PC-9 (cell line): ENCODE measurements around the gene LDLRAD3. TPM values are rescaled to one million over a fixed set of nuclear protein-coding genes. Genes with fewer than 3 reads are reported as not detected.

Experiments
- BruUV-seq: library from RNA; stranded (reverse); fragments of 400-500 nt; replicated peaks from 2 replicates; lab custom pipeline; 2021; lab: Mats Ljungman, UMichigan
- CTCF ChIA-PET: fragments of 300-600 bp; sonication (Branson Sonifier 250); formaldehyde crosslinking; loops from one replicate; lab custom pipeline; 2022; ENCODE audit warnings: antibody characterized with exemption; lab: Charles Lee
- POLR2A ChIA-PET: fragments of 300-600 bp; sonication (Branson Sonifier 250); formaldehyde crosslinking; loops from one replicate; lab custom pipeline; 2022; ENCODE audit warnings: antibody characterized with exemption; ENCODE audit not compliant: unreplicated experiment; lab: Charles Lee
- DNase-seq, 2 experiments: peaks; one replicate each; pipeline versions ENCODE4 v3.0.0 to v3.0.0-alpha.2; 2015 to 2022; ENCODE audit warnings: mixed read lengths in 1 of 2
- H2AFZ ChIP-seq: fragments of 200-600 bp; sonication (generic); 2 replicates; pipeline ENCODE4 v1.8.1; 2017; ENCODE audit warnings: antibody characterized with exemption
- H3F3A ChIP-seq: fragments of 200-600 bp; sonication (generic); 2 replicates; pipeline ENCODE4 v1.8.1; 2017; ENCODE audit warnings: antibody characterized with exemption, mild to moderate bottlenecking, low read depth; ENCODE audit not compliant: insufficient read depth
- H3K27ac ChIP-seq: fragments of 200-600 bp; sonication (generic); 2 replicates; pipeline ENCODE4 v1.6.1; 2016; ENCODE audit warnings: mixed run types
- H3K27me3 ChIP-seq: fragments of 200-600 bp; sonication (generic); 2 replicates; pipeline ENCODE4 v1.6.1; 2016; ENCODE audit warnings: low read depth, mixed run types; ENCODE audit not compliant: insufficient read depth
- H3K36me3 ChIP-seq: fragments of 200-600 bp; sonication (generic); 2 replicates; pipeline ENCODE4 v1.6.1; 2016; ENCODE audit warnings: low read depth, mixed run types
- H3K4me1 ChIP-seq: fragments of 200-600 bp; sonication (generic); replicated peaks from 2 replicates; pipeline ENCODE4 v1.6.1; 2016; ENCODE audit warnings: mixed run types; ENCODE audit not compliant: insufficient read depth
- H3K4me2 ChIP-seq: fragments of 200-600 bp; sonication (generic); 2 replicates; pipeline ENCODE4 v1.6.1; 2017; ENCODE audit warnings: mixed run types
- H3K4me3 ChIP-seq: fragments of 200-600 bp; sonication (generic); 2 replicates; pipeline ENCODE4 v1.6.1; 2016; ENCODE audit warnings: mixed run types
- H3K79me2 ChIP-seq: fragments of 200-600 bp; sonication (generic); 2 replicates; pipeline ENCODE4 v1.6.1; 2017; ENCODE audit warnings: low read depth, mixed run types
- H3K9me2 ChIP-seq: fragments of 200-600 bp; sonication (generic); 2 replicates; pipeline ENCODE4 v1.8.1; 2017; ENCODE audit warnings: mild to moderate bottlenecking; ENCODE audit not compliant: insufficient read depth
- H3K9me3 ChIP-seq: fragments of 200-600 bp; sonication (generic); 2 replicates; pipeline ENCODE4 v1.8.1; 2016; ENCODE audit warnings: low read depth; ENCODE audit not compliant: insufficient read depth
- H4K20me1 ChIP-seq: fragments of 200-600 bp; sonication (generic); 2 replicates; pipeline ENCODE4 v1.8.1; 2017; ENCODE audit not compliant: insufficient read depth
- CTCF ChIP-seq: fragments of 200-600 bp; sonication (generic); conservative IDR thresholded peaks from 2 replicates; pipeline ENCODE4 v1.6.1; 2017; ENCODE audit warnings: mixed run types, antibody characterized with exemption, mild to moderate bottlenecking, moderate library complexity
- EZH2 ChIP-seq: fragments of 200-600 bp; sonication (generic); IDR thresholded peaks from 2 replicates; pipeline ENCODE4 v1.8.0; 2017; ENCODE audit warnings: antibody characterized with exemption, low read depth
- intact Hi-C: fragments of 100-400 bp; cut with micrococcal nuclease; formaldehyde crosslinking; loops from one replicate; pipeline ENCODE4 v1.10.0; 2022; ENCODE audit not compliant: unreplicated experiment
- total RNA-seq: library from RNA; stranded (reverse); gene quantifications from 2 replicates; pipeline ENCODE4 v1.2.3, GENCODE V29; 2021

The LDLRAD3 gene
- total RNA-seq, 1 experiment from 2014 or later = 15.9 TPM

DNA sequence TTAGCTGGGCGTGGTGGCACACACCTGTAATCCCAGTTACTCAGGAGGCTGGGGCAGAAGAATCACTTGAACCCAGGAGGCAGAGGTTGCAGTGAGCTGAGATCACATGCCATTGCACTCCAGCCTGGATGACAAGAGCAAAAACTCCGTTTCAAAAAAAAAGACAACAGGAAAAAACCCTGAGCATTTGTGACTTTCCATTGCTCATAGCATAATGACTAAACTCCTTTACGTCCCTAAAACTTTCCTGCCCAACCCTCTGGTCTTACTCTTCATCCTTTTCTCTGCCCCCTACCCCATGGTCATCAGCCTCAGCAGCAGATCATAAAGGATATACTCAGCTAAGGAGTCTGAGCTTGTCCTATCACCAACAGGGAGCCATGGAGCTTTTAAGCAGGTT lies 6.8 kb upstream of the LDLRAD3 start:
- no peak for TF ChIP-seq CTCF
- TF ChIP-seq EZH2 = no peak
- no peaks in the 10 kb centered on the region for H3K9me2 ChIP-seq
- no peak for DNase-seq
- H3K4me1 ChIP-seq = peaks cover 16% of the 10 kb centered on the region
- H3K36me3 ChIP-seq = no peaks in the 10 kb centered on the region
- H4K20me1 ChIP-seq = no peaks in the 10 kb centered on the region
- POLR2A ChIA-PET = interaction anchor here (0.7 kb wide), 1 partner anchor 1970 kb away, joined by 7 read pairs; no protein-coding TSS in a partner anchor
- no peak overlapping the region for H3K4me3 ChIP-seq
- H3F3A ChIP-seq = peaks cover 14% of the 10 kb centered on the region
- CTCF ChIA-PET = no interaction called here
- BruUV-seq = no TSS peak
- H3K4me2 ChIP-seq = no peak overlapping the region
- no peaks in the 10 kb centered on the region for H3K79me2 ChIP-seq
- H3K27me3 ChIP-seq = no peaks in the 10 kb centered on the region
- no peak overlapping the region for H2AFZ ChIP-seq
- H3K9me3 ChIP-seq = no peaks in the 10 kb centered on the region
- no peak overlapping the region for H3K27ac ChIP-seq
- intact Hi-C loops = no loop called here

DNA sequence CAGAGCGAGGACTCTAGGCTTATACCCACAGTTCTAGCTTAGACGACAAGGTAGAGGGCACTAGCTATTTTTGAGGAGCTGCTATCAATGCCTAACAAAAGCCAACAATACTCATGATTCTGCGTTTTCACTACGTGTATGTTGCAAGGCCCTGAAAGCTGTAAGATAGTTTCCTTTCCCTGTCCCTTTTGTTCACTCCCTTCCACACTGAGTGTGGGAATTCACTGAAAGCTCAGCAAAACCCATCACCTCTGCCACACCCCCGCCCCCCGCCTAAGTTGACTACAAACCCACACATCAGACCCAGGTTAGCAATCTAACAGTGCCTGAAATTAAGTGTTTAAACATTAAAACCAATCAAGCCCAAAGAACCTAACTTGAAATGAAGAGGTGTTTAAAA lies 6.2 kb upstream of the LDLRAD3 start:
- ChIA-PET POLR2A (interaction anchor here (0.6 to 0.7 kb wide), 2 partner anchors 430 to 1969 kb away, joined by 7 to 16 read pairs; no protein-coding TSS in a partner anchor), CTCF (no interaction called here)
- Histone ChIP-seq H3K4me1 (peaks cover 10% of the 10 kb centered on the region), H3K9me3 (no peaks in the 10 kb centered on the region), H3K79me2 (no peaks in the 10 kb centered on the region), H3K9me2 (no peaks in the 10 kb centered on the region), H3K27ac (no peak overlapping the region), H3K4me2 (no peak overlapping the region), H3K4me3 (no peak overlapping the region), H3K27me3 (no peaks in the 10 kb centered on the region), H3K36me3 (no peaks in the 10 kb centered on the region), H4K20me1 (no peaks in the 10 kb centered on the region), H2AFZ (no peak overlapping the region), H3F3A (peaks cover 8% of the 10 kb centered on the region)
- BruUV-seq = no TSS peak
- no peak for DNase-seq
- TF ChIP-seq CTCF (no peak), EZH2 (no peak)
- intact Hi-C loops = no loop called here

- CTCF ChIA-PET = no interaction called here
- POLR2A ChIA-PET = interaction anchor here (0.6 kb wide), 1 partner anchor 431 kb away, joined by 16 read pairs; no protein-coding TSS in a partner anchor
Observed at GRCh38 chr11:35938231-35938630, 5.6 kb upstream of the LDLRAD3 start.

More at GRCh38 chr11:35938231-35938630, 5.6 kb upstream of the LDLRAD3 start:
- peaks cover 3% of the 10 kb centered on the region for H3F3A ChIP-seq
- no peak overlapping the region for H3K27ac ChIP-seq
- no peaks in the 10 kb centered on the region for H3K27me3 ChIP-seq
- no TSS peak for BruUV-seq
- H2AFZ ChIP-seq = no peak overlapping the region
- no peak overlapping the region for H3K4me3 ChIP-seq
- no peaks in the 10 kb centered on the region for H3K9me3 ChIP-seq
- no peaks in the 10 kb centered on the region for H3K79me2 ChIP-seq
- H4K20me1 ChIP-seq = no peaks in the 10 kb centered on the region
- peak in 1 of 2 experiments; percentile 38 for DNase-seq
- H3K9me2 ChIP-seq = no peaks in the 10 kb centered on the region
- H3K36me3 ChIP-seq = no peaks in the 10 kb centered on the region
- peaks cover 8% of the 10 kb centered on the region for H3K4me1 ChIP-seq
- H3K4me2 ChIP-seq = no peak overlapping the region
- intact Hi-C loops = no loop called here
- TF ChIP-seq CTCF (no peak), EZH2 (no peak)
